ENCODE measurements around the gene NPTXR.

The NPTXR gene

GRCh38 chr22:38850941-38851849 is 7.4 kb upstream of the NPTXR start:
- no peak for DNase-seq

- DNase-seq: no peak
Observed at GRCh38 chr22:38850399-38850798, 6.6 kb upstream of the NPTXR start.

- no peak for DNase-seq
Observed at GRCh38 chr22:38849811-38850210, 6.0 kb upstream of the NPTXR start.

GRCh38 chr22:38846412-38846811 is 2.6 kb upstream of the NPTXR start:
- DNase-seq: no peak

DNA sequence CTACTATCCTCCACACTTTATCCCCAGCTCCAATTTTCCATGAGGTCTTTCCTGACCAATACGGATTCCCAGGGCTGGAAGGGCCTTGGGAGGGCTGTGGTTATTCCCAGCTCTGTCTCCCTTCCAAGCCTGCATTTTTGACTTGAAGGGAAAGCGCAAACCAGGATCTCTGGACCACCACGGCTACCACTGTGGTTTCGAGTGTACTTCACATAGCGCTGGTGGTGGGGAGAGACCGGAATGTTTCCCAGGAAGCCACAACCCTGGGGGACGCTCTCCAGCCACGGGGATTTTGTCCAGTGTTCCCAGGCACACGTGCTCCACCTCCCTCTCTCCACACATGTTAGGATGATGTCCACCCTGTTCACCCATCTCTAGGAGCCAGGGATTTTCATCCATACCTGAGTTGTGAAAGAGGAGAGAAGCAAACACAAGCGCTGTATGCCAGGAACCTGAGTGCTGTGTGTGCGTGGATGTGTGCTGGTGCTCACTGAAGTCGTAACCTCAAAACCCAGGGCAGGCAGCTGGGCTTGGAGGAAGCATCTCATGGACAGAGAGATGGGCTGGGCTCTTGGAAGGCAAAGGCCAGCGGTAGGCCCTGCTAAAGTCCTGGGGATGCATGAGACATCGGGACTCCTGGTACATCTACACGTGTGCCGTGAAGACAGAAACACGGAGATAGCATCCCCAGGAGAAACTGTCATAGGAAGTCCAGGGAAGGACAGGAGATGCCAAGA is 1.3 kb upstream of the NPTXR start:
- no peak for DNase-seq

GRCh38 chr22:38844315-38845003 is 631 bp upstream of the NPTXR start:
- no peak for DNase-seq

GRCh38 chr22:38843201-38843656 is 599 bp downstream of the NPTXR start:
- DNase-seq: peak; percentile 28

- DNase-seq: no peak
Observed at GRCh38 chr22:38842512-38843200, 1.2 kb downstream of the NPTXR start.

GRCh38 chr22:38841635-38842034 is 2.2 kb downstream of the NPTXR start:
- no peak for DNase-seq

DNA sequence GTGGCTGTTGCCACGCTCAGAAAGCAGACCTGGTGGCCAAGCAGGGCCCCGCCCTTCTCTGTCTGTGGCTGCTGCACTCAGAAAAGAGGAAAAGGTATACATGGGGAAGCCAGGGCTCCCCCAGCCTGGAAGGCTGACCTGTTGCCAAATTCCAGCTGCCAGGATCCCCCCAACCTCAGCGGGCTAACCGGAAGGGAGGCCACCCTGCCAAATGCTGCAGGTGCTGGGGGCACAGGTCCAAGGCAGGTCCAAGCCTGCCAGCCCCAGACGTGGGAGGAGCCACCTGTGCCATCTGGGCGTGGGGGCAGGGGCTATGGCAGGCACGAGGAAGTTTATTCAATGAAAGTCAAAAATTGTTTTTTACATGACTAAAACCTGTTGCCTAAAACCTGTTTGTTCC is 2.6 kb downstream of the NPTXR start:
- peak; percentile 41 for DNase-seq

DNA sequence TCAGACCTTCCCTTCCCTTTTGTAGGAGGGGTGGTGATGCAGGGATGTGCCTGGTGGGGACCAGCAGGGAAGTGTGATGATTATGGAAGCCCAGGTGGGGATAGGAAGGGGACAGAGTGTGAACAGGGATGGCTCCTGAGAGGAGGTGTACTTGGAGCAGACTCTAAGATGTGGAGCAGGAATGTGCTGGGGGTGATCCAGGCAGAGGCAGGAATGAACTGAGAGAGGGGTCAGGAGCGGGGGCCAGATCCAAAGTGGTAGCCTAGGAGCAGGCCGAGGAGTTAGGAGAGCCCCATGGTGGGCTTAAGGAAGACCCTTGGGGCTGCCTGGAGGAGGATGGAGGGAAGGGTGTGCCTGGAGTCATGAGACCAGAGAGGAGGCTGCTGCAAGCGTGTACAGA is 3.7 kb downstream of the NPTXR start:
- no peak for DNase-seq

GRCh38 chr22:38839686-38840085 is 4.1 kb downstream of the NPTXR start:
- DNase-seq: no peak

GRCh38 chr22:38837414-38837928 is 6.4 kb downstream of the NPTXR start:
- DNase-seq: no peak

DNA sequence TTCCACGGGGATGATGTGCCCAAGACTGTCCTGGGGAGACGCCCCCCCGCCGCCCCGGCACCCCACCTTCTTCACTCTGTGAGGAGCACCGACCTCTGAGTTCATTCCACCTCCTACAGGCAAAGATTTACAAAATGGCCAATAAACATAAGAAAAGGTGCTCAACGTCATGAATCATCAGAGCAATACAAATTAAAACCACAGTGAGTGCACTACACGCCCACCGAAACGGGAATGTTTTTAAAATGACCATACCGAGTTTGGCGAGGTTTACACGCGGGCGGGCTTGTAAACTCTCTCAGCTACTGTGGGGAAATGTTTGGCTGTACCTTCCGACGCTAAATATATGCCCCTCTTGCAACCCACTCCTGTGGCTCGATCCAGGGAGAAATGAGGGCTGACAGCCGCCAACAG is 7.9 kb downstream of the NPTXR start:
- DNase-seq: no peak

GRCh38 chr22:38834991-38835390 is 8.8 kb downstream of the NPTXR start:
- peak; percentile 20 for DNase-seq

GRCh38 chr22:38834215-38834953 is 9.4 kb downstream of the NPTXR start:
- no peak for DNase-seq

GRCh38 chr22:38833061-38833460 is 10.8 kb downstream of the NPTXR start:
- DNase-seq: no peak

GRCh38 chr22:38832005-38832978 is 11.5 kb downstream of the NPTXR start:
- DNase-seq: peak; percentile 34

DNA sequence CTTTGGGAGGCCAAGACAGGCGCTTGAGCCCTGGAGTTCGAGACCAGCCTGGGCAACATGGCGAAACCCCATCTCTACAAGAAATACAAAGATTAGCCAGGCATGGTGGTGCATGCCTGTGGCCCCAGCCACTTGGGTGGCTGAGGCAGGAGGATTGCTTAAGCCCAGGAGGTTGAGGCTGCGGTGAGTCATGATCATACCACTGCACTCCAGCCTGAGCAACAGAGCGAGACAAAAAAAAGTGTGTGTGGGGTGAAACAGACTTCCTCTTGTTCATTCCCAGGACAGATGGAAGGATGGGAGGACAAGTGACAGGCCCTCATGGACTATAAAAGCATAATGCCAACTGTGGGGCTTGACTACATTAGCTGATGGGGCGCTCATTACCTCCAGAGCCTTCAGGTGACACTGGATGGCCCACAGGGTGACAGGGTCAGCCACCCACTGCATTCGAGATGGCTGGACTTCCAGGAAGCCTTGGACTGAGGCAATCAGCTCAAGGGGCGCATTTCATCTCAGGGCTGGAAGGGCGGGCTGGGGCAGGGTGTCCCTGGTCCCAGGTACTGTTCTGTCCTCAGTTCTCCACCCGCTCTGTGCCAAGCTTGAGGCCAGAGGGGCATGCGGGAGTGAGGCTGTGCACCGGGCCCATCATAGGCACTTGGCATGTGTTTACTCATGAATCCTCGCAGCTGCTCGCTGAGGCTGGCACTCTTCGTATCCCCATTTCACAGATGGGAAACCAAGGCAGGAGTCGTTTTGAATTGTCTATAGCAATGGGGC is 12.5 kb downstream of the NPTXR start:
- DNase-seq: no peak

DNA sequence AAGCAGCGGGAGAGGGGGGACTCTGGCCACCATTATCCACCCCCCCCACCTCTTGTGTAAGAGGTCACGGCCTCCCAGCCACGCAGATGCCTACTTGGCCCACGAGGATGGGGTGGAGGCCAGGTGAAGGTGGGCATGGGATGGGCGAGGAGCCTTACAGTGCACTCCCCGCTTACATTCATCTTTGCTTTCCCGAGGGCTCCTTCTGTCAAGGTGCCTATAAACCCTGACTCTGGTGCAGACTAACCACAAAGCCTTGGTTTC is 13.1 kb downstream of the NPTXR start:
- DNase-seq: no peak
